Measurements from ENCODE around the gene NAALADL2.

Gene NAALADL2

GRCh38 chr3:175094344-175094743, 235.2 kb downstream of the NAALADL2 start:
- TF ChIP-seq FOXP2 (optimal IDR thresholded peaks at IDR 0.05; ENCODE audit: control extremely low read depth, extremely low read length, insufficient read depth) (no peak), EZH2 (IDR thresholded peaks at IDR 0.05) (no peak), POLR2AphosphoS5 (IDR thresholded peaks at IDR 0.05; ENCODE audit: borderline replicate concordance, low read depth, low read length) (no peak)
- no peaks in the 10 kb centered on the region for H3K36me3 ChIP-seq (ENCODE audit: insufficient read depth, low read length)

DNA sequence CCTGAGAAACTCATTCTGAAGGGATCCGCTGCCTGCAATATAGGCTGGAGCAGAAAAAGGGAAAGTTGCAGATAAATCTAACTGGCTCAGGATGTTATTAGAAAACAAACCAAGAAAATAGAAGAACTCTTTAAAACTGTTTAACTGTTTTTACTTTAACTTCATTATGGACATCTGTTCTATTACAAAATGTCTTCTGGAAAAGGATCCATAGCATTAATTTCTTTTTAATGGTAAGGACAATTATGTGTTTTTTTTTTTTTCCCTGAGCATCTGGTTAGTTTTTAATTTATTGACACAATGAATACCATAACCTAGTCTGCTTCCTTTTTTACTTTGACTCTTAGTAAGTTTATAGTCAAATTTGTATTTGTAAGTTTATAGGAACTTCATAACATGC, 239.5 kb downstream of the NAALADL2 start:
- no peak overlapping the region for H3K4me3 ChIP-seq
- no peak for DNase-seq (ENCODE audit: low read depth, low spot score)
- H3K36me3 ChIP-seq (ENCODE audit: insufficient read depth, low read length) = no peaks in the 10 kb centered on the region
- H3K27ac ChIP-seq = no peak overlapping the region
- no peaks in the 10 kb centered on the region for H3K9me3 ChIP-seq (ENCODE audit: low read depth, low read length)
- H3K9ac ChIP-seq (ENCODE audit: insufficient read length) = no peak overlapping the region
- TF ChIP-seq EZH2 (IDR thresholded peaks at IDR 0.05) (no peak), POLR2AphosphoS5 (IDR thresholded peaks at IDR 0.05; ENCODE audit: borderline replicate concordance, low read depth, low read length) (no peak), FOXP2 (optimal IDR thresholded peaks at IDR 0.05; ENCODE audit: control extremely low read depth, extremely low read length, insufficient read depth) (no peak)

More at GRCh38 chr3:175094344-175094743, 235.2 kb downstream of the NAALADL2 start:
- Histone ChIP-seq H3K27ac (no peak overlapping the region), H3K9me3 (ENCODE audit: low read depth, low read length) (no peaks in the 10 kb centered on the region), H3K4me3 (no peak overlapping the region), H3K9ac (ENCODE audit: insufficient read length) (no peak overlapping the region)
- no peak for DNase-seq (ENCODE audit: low read depth, low spot score)

DNA sequence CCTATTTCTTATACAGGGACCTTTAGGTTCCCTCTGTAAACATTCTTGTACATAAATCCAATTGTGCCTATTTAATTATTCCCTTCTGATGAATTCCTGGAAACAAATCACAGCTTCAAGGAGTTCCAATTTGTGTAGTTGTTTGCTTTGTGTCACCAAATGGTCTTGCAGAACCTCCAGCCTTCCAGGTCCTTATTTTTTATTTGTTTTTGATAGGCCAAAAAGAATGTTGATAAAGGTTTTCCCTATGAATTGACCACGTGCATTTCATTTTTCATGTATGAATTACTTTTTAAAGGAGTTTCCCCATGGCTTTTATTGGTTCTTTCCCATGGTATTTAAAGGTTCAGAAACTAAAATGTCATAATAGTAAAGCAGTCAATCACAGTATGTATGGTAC, 243.0 kb downstream of the NAALADL2 start:
- Histone ChIP-seq H3K36me3 (ENCODE audit: insufficient read depth, low read length) (no peaks in the 10 kb centered on the region), H3K9ac (ENCODE audit: insufficient read length) (no peak overlapping the region), H3K9me3 (ENCODE audit: low read depth, low read length) (no peaks in the 10 kb centered on the region), H3K4me3 (no peak overlapping the region), H3K27ac (no peak overlapping the region)
- TF ChIP-seq POLR2AphosphoS5 (IDR thresholded peaks at IDR 0.05; ENCODE audit: borderline replicate concordance, low read depth, low read length) (no peak), FOXP2 (optimal IDR thresholded peaks at IDR 0.05; ENCODE audit: control extremely low read depth, extremely low read length, insufficient read depth) (no peak), EZH2 (IDR thresholded peaks at IDR 0.05) (no peak)
- DNase-seq (ENCODE audit: low read depth, low spot score) = no peak

DNA sequence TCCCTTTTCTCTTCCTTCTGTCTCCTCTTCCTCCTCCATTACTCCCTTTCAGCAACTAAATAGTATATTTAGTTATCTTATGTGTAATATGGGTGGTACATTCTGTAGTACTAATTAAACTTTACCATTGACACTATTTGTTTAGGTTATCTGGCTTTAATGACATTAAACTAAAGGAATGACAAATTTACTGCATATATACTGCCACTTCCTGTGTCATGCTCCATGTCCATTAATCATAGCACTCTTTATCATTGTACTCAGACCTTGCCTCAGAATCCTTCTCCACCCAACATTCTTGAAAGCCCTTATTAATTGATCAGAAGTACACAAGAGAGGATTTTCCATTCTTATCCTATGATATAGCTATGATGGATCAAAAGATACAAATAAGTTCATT, 244.2 kb downstream of the NAALADL2 start:
- Histone ChIP-seq H3K9ac (ENCODE audit: insufficient read length) (no peak overlapping the region), H3K9me3 (ENCODE audit: low read depth, low read length) (no peaks in the 10 kb centered on the region), H3K4me3 (no peak overlapping the region), H3K36me3 (ENCODE audit: insufficient read depth, low read length) (no peaks in the 10 kb centered on the region), H3K27ac (no peak overlapping the region)
- no peak for DNase-seq (ENCODE audit: low read depth, low spot score)
- no peak for TF ChIP-seq POLR2AphosphoS5 (IDR thresholded peaks at IDR 0.05; ENCODE audit: borderline replicate concordance, low read depth, low read length)
- TF ChIP-seq EZH2 (IDR thresholded peaks at IDR 0.05) = no peak
- TF ChIP-seq FOXP2 (optimal IDR thresholded peaks at IDR 0.05; ENCODE audit: control extremely low read depth, extremely low read length, insufficient read depth) = no peak

DNA sequence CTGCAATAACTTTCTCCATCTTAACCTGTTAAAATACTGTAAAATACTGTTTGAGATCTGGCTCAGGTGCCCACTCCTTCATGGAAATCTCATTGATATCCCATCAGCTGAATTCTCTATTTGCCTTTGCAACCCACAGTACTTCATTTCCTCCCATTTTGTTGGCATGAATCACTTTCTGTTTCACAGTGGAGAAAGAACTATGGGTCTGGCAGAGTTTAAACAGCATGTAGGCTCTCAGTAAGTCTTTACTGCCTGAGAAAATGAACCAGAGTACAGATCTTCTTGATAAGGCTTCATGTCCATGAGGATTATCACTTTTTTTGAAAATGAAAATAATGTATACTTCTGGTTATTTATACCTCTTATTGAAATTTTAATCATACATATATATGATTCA, 245.9 kb downstream of the NAALADL2 start:
- Histone ChIP-seq H3K36me3 (ENCODE audit: insufficient read depth, low read length) (no peaks in the 10 kb centered on the region), H3K9ac (ENCODE audit: insufficient read length) (no peak overlapping the region), H3K9me3 (ENCODE audit: low read depth, low read length) (no peaks in the 10 kb centered on the region), H3K4me3 (no peak overlapping the region), H3K27ac (no peak overlapping the region)
- no peak for TF ChIP-seq POLR2AphosphoS5 (IDR thresholded peaks at IDR 0.05; ENCODE audit: borderline replicate concordance, low read depth, low read length)
- no peak for TF ChIP-seq FOXP2 (optimal IDR thresholded peaks at IDR 0.05; ENCODE audit: control extremely low read depth, extremely low read length, insufficient read depth)
- no peak for TF ChIP-seq EZH2 (IDR thresholded peaks at IDR 0.05)
- no peak for DNase-seq (ENCODE audit: low read depth, low spot score)

DNA sequence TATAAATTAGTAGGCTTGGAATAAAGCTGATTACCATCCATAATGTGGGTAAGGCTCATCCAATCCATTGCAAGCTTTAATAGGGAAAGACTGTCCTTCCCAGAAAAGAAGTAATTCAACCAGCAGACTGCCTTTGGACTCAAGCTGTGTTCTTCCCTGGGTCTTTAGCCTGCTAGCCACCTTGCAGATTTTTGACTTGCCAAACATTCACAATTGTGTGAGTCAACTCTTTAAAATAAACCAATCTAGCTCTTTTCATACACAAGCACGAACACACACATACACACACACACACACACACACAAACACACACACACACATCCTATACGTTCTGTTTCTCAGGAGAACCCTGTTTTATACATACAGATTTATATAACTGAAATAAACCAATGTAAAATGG, 248.1 kb downstream of the NAALADL2 start:
- TF ChIP-seq FOXP2 (optimal IDR thresholded peaks at IDR 0.05; ENCODE audit: control extremely low read depth, extremely low read length, insufficient read depth) (no peak), POLR2AphosphoS5 (IDR thresholded peaks at IDR 0.05; ENCODE audit: borderline replicate concordance, low read depth, low read length) (no peak), EZH2 (IDR thresholded peaks at IDR 0.05) (no peak)
- Histone ChIP-seq H3K27ac (no peak overlapping the region), H3K4me3 (no peak overlapping the region), H3K9ac (ENCODE audit: insufficient read length) (no peak overlapping the region), H3K9me3 (ENCODE audit: low read depth, low read length) (no peaks in the 10 kb centered on the region), H3K36me3 (ENCODE audit: insufficient read depth, low read length) (no peaks in the 10 kb centered on the region)
- DNase-seq (ENCODE audit: low read depth, low spot score) = no peak

DNA sequence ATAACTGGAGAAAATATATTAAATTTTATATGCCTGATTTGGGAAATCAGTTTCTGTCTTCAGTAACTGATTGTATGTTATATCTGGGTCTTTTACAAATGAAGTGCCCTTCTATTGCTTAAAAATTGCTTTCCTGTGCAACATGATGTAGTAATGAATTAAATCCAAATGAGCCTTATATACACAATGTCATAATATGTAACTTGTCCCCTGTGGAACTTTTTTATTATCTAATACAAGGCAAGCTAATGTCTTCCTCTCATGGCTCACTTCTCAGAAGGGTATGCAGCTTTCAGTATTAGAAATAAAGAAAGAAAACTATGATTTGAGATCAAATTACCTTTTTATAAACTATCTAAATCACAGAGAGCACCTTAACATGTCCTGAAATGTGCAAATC, 248.9 kb downstream of the NAALADL2 start:
- Histone ChIP-seq H3K27ac (no peak overlapping the region), H3K9ac (ENCODE audit: insufficient read length) (no peak overlapping the region), H3K9me3 (ENCODE audit: low read depth, low read length) (no peaks in the 10 kb centered on the region), H3K36me3 (ENCODE audit: insufficient read depth, low read length) (no peaks in the 10 kb centered on the region), H3K4me3 (no peak overlapping the region)
- TF ChIP-seq POLR2AphosphoS5 (IDR thresholded peaks at IDR 0.05; ENCODE audit: borderline replicate concordance, low read depth, low read length) = no peak
- TF ChIP-seq EZH2 (IDR thresholded peaks at IDR 0.05) = no peak
- no peak for TF ChIP-seq FOXP2 (optimal IDR thresholded peaks at IDR 0.05; ENCODE audit: control extremely low read depth, extremely low read length, insufficient read depth)
- no peak for DNase-seq (ENCODE audit: low read depth, low spot score)

DNA sequence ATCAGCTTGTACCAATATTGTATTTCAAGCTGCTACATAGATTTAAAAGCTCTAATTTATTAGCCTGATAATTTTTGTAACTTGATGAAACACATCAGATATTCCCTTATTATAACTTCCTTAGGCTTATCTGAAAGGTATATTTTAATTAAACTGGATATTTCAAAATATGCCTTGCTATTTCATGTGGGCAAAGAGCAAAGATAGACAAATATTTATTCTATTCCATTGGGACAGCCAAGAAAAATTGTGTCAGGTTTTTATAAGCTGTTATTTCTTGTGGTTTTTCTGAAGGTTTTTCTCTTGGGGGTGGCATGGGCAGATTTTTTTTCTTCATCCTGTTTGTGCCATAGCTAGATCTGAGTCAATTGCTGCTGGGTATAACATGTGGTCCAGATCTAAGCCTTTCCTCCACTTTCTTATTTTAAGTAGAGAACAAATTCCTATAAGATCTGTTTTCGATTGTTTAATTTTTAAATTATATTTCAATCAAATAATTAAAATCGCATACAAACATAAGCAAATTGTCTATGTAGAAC, 249.5 kb downstream of the NAALADL2 start:
- Histone ChIP-seq H3K4me3 (no peak overlapping the region), H3K27ac (no peak overlapping the region), H3K9me3 (ENCODE audit: low read depth, low read length) (no peaks in the 10 kb centered on the region), H3K9ac (ENCODE audit: insufficient read length) (no peak overlapping the region), H3K36me3 (ENCODE audit: insufficient read depth, low read length) (no peaks in the 10 kb centered on the region)
- no peak for DNase-seq (ENCODE audit: low read depth, low spot score)
- TF ChIP-seq FOXP2 (optimal IDR thresholded peaks at IDR 0.05; ENCODE audit: control extremely low read depth, extremely low read length, insufficient read depth) (no peak), POLR2AphosphoS5 (IDR thresholded peaks at IDR 0.05; ENCODE audit: borderline replicate concordance, low read depth, low read length) (no peak), EZH2 (IDR thresholded peaks at IDR 0.05) (no peak)

GRCh38 chr3:175111036-175111435, 251.9 kb downstream of the NAALADL2 start:
- Histone ChIP-seq H3K4me3 (no peak overlapping the region), H3K36me3 (ENCODE audit: insufficient read depth, low read length) (no peaks in the 10 kb centered on the region), H3K9me3 (ENCODE audit: low read depth, low read length) (no peaks in the 10 kb centered on the region), H3K9ac (ENCODE audit: insufficient read length) (no peak overlapping the region), H3K27ac (no peak overlapping the region)
- TF ChIP-seq FOXP2 (optimal IDR thresholded peaks at IDR 0.05; ENCODE audit: control extremely low read depth, extremely low read length, insufficient read depth) (no peak), POLR2AphosphoS5 (IDR thresholded peaks at IDR 0.05; ENCODE audit: borderline replicate concordance, low read depth, low read length) (no peak), EZH2 (IDR thresholded peaks at IDR 0.05) (no peak)
- no peak for DNase-seq (ENCODE audit: low read depth, low spot score)
